Endothelial cell of umbilical vein (primary cell): ENCODE measurements around the gene NEK6. TPM values are rescaled to one million over a fixed set of nuclear protein-coding genes. Genes with fewer than 3 reads are reported as not detected.

Experiments
- BruUV-seq: library from RNA; stranded (reverse); fragments of 400-500 nt; replicated peaks from 2 replicates; lab custom pipeline; 2021; lab: Mats Ljungman, UMichigan
- CTCF ChIA-PET: fragments of 300-600, 350-600 bp; sonication (Branson Sonifier 250); formaldehyde crosslinking; loops from one replicate; lab custom pipeline; 2021; ENCODE audit warnings: antibody characterized with exemption, inconsistent platforms; lab: Charles Lee
- POLR2A ChIA-PET: fragments of 300-600, 350-600 bp; sonication (Branson Sonifier 250); formaldehyde crosslinking; loops from one replicate; lab custom pipeline; 2021; ENCODE audit warnings: antibody characterized with exemption, inconsistent platforms; lab: Charles Lee
- DNase-seq: peaks from one replicate; pipeline ENCODE4 v3.0.0-alpha.2; 2011; ENCODE audit warnings: low read depth, low spot score
- FAIRE-seq: peaks from 2 replicates; lab custom pipeline; 2011; peaks lifted over from hg19 to GRCh38; lab: Jason Lieb, UNC
- H2AFZ ChIP-seq: 2 replicates; pipeline ENCODE4 v1.6.0; 2012; ENCODE audit warnings: low read depth, low read length, control low read depth, inconsistent platforms
- H3K27ac ChIP-seq: 2 replicates; pipeline ENCODE4 v1.5.1; 2011; ENCODE audit warnings: low read depth, mild to moderate bottlenecking, control low read depth, low read length, moderate library complexity; ENCODE audit not compliant: insufficient read depth
- H3K27me3 ChIP-seq, 2 experiments: 2 replicates each; pipeline versions ENCODE4 v1.6.0 to v1.6.1; 2011; ENCODE audit warnings: low read length in 2 of 2, mixed read lengths in 1 of 2; ENCODE audit not compliant: control insufficient read depth in 2 of 2, insufficient read depth in 2 of 2
- H3K36me3 ChIP-seq, 2 experiments: 2 replicates in 1 of 2; 3 replicates in 1 of 2; pipeline ENCODE4 v1.5.1; 2011; ENCODE audit warnings: low read length in 2 of 2, mild to moderate bottlenecking in 1 of 2, moderate library complexity in 1 of 2; ENCODE audit not compliant: control insufficient read depth in 2 of 2, insufficient read depth in 2 of 2; ENCODE audit errors: extremely low read depth in 1 of 2
- H3K4me1 ChIP-seq: 3 replicates; pipeline ENCODE4 v1.5.1; 2011; ENCODE audit warnings: mild to moderate bottlenecking, low read length; ENCODE audit not compliant: control insufficient read depth, insufficient read depth; ENCODE audit errors: extremely low read depth
- H3K4me2 ChIP-seq: 2 replicates; pipeline ENCODE4 v1.6.1; 2011; ENCODE audit warnings: low read length, control low read depth, mixed read lengths; ENCODE audit not compliant: insufficient read depth
- H3K4me3 ChIP-seq, 3 experiments: fragments of 200-600 bp in 1 of 3; sonication (generic), shearing (Covaris generic) in 1 of 3; replicated peaks in 1 of 3; 2 replicates each; pipeline ENCODE4 v1.5.1; 2011 to 2016; ENCODE audit warnings: control low read depth in 3 of 3, low read length in 3 of 3, mild to moderate bottlenecking in 2 of 3, inconsistent platforms in 1 of 3, low read depth in 1 of 3, moderate library complexity in 1 of 3; ENCODE audit not compliant: insufficient read depth in 1 of 3
- H3K79me2 ChIP-seq: 2 replicates; pipeline ENCODE4 v1.6.0; 2012; ENCODE audit warnings: low read length, inconsistent platforms; ENCODE audit not compliant: control insufficient read depth, insufficient read depth
- H3K9ac ChIP-seq: replicated peaks from 2 replicates; pipeline ENCODE3; 2011; ENCODE audit warnings: low read length, control low read depth; ENCODE audit not compliant: insufficient read depth; ENCODE audit errors: extremely low read depth
- H3K9me1 ChIP-seq: replicated peaks from 3 replicates; pipeline ENCODE4 v1.6.0; 2011; ENCODE audit warnings: mild to moderate bottlenecking, low read length; ENCODE audit not compliant: control insufficient read depth, insufficient read depth; ENCODE audit errors: extremely low read depth
- H3K9me3 ChIP-seq: replicated peaks from 2 replicates; pipeline ENCODE4 v1.5.1; 2012; ENCODE audit warnings: low read length, inconsistent platforms; ENCODE audit not compliant: control insufficient read depth, insufficient read depth
- H4K20me1 ChIP-seq: replicated peaks from 2 replicates; pipeline ENCODE3; 2011; ENCODE audit warnings: mild to moderate bottlenecking, low read length; ENCODE audit not compliant: control insufficient read depth, insufficient read depth; ENCODE audit errors: extremely low read depth
- EZH2 ChIP-seq: IDR thresholded peaks from 2 replicates; pipeline ENCODE4 v1.6.1; 2012; ENCODE audit warnings: borderline replicate concordance, low read depth, mild to moderate bottlenecking, moderate library complexity, low read length, inconsistent platforms; ENCODE audit not compliant: severe bottlenecking
- FOS ChIP-seq: IDR thresholded peaks from 2 replicates; pipeline ENCODE4 v1.6.1; 2011; ENCODE audit warnings: mild to moderate bottlenecking, low read length, moderate library complexity, borderline replicate concordance; ENCODE audit not compliant: insufficient read depth
- GATA2 ChIP-seq: IDR thresholded peaks from 2 replicates; pipeline ENCODE4 v1.7.0; 2011; ENCODE audit warnings: low read depth, mild to moderate bottlenecking, moderate library complexity, mixed read lengths, low read length; ENCODE audit not compliant: insufficient read length, insufficient read depth
- JUN ChIP-seq: IDR thresholded peaks from 2 replicates; pipeline ENCODE4 v1.6.1; 2011; ENCODE audit warnings: borderline replicate concordance, low read depth; ENCODE audit not compliant: insufficient read length, insufficient read depth
- MYC ChIP-seq: IDR thresholded peaks from one replicate; pipeline ENCODE4 v1.6.1; 2011; ENCODE audit warnings: mild to moderate bottlenecking, low read depth, low read length
- POLR2A ChIP-seq: IDR thresholded peaks from 2 replicates; pipeline ENCODE4 v1.6.1; 2012; ENCODE audit warnings: low read depth, mild to moderate bottlenecking, control low read depth, low read length
- POLR2AphosphoS5 ChIP-seq: IDR thresholded peaks from 2 replicates; pipeline ENCODE4 v1.6.1; 2012; ENCODE audit warnings: low read depth, mild to moderate bottlenecking, control low read depth, low read length, moderate library complexity; ENCODE audit not compliant: insufficient read depth
- dilution Hi-C: fragments of 300-500 bp; cut with MboI; formaldehyde crosslinking; loops from one replicate; pipeline ENCODE4 v1.15.0; 2019; ENCODE audit warnings: low sequenced_read_pairs; ENCODE audit not compliant: extremely low pct_ligation_motif_present
- intact Hi-C: fragments of 100-400 bp; cut with micrococcal nuclease; formaldehyde crosslinking; loops from one replicate; pipeline ENCODE4 v1.10.0; 2022
- polyA plus RNA-seq, 4 experiments: library from polyadenylated mRNA; depleted of rRNA in 3 of 4; stranded (reverse) in 3 of 4; unstranded in 1 of 4; fragments of >200 nt; gene quantifications; 2 replicates each; pipeline versions ENCODE4 v1.2.1 to v1.2.3, GENCODE V29; 2011 to 2012; ENCODE audit warnings: missing spikeins in 1 of 4
- total RNA-seq: library from RNA; stranded (reverse); gene quantifications from 2 replicates; pipeline ENCODE4 v1.2.3, GENCODE V29; 2021
- TF ChIP-seq, protein P1 (sequence below), 2 donors: IDR thresholded peaks; 1 replicate in 1 of 2; 2 replicates in 1 of 2; pipeline ENCODE4 v1.5.1; 2011; ENCODE audit warnings: low read length in 2 of 2, mild to moderate bottlenecking in 2 of 2, moderate library complexity in 2 of 2, control low read depth in 1 of 2, inconsistent platforms in 1 of 2, low read depth in 1 of 2; ENCODE audit not compliant: insufficient read depth in 1 of 2; ENCODE audit errors: extremely low read depth in 1 of 2
- TF ChIP-seq, protein P2 (sequence below): IDR thresholded peaks from 2 replicates; pipeline ENCODE4 v1.6.1; 2011; ENCODE audit not compliant: insufficient read depth, insufficient read length

Gene NEK6
- total and polyA plus RNA-seq, 2 donors (not counting 3 experiments of a cell fraction or from before 2014, with no cell fraction given), result 64.3 to 67.1 TPM

DNA sequence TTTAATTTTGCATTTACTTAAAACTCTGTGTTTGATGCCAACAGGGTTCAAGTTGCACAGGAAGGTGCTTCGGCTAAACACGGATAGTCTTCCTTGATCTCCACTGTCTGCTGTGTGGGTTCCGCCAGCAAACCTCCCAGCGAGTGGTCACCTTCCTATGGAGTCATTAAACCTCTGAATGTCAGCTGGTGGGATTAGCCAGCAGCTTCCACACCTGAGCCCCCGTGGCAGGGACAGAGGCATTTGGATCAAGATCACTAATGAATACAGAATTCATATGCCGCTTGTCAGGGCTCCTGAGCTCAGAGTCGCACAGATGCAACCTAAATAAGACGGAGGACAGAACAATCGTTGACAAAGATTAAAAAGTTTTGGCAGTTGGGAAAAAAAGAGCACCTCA, 118.0 kb downstream of the NEK6 start:
- POLR2A ChIA-PET, result no interaction called here
- DNase-seq (no peak), FAIRE-seq (no peak)
- H4K20me1 ChIP-seq, result peaks cover 11% of the 10 kb centered on the region
- H3K4me1 ChIP-seq, result no peaks in the 10 kb centered on the region
- peaks cover 98% of the 10 kb centered on the region for H3K79me2 ChIP-seq
- CTCF ChIA-PET, result interaction anchor here (1.2 to 2.7 kb wide), 3 partner anchors 10 to 17 kb away, joined by 4 to 6 read pairs (median 4); no protein-coding TSS in a partner anchor
- no peak overlapping the region for H3K9ac ChIP-seq
- H3K36me3 ChIP-seq, result peaks cover 2 to 10% of the 10 kb centered on the region in 2 experiments
- TF ChIP-seq EZH2 (no peak), POLR2A (no peak), MYC (no peak), GATA2 (no peak), FOS (no peak), POLR2AphosphoS5 (no peak), JUN (no peak)
- TF ChIP-seq, protein P1, sequence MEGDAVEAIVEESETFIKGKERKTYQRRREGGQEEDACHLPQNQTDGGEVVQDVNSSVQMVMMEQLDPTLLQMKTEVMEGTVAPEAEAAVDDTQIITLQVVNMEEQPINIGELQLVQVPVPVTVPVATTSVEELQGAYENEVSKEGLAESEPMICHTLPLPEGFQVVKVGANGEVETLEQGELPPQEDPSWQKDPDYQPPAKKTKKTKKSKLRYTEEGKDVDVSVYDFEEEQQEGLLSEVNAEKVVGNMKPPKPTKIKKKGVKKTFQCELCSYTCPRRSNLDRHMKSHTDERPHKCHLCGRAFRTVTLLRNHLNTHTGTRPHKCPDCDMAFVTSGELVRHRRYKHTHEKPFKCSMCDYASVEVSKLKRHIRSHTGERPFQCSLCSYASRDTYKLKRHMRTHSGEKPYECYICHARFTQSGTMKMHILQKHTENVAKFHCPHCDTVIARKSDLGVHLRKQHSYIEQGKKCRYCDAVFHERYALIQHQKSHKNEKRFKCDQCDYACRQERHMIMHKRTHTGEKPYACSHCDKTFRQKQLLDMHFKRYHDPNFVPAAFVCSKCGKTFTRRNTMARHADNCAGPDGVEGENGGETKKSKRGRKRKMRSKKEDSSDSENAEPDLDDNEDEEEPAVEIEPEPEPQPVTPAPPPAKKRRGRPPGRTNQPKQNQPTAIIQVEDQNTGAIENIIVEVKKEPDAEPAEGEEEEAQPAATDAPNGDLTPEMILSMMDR (IDR thresholded peaks at IDR 0.05; ENCODE audit: extremely low read depth in 1 of 2, insufficient read depth in 1 of 2, low read depth in 1 of 2, low read length in 2 of 2), result no peak
- TF ChIP-seq, protein P2, sequence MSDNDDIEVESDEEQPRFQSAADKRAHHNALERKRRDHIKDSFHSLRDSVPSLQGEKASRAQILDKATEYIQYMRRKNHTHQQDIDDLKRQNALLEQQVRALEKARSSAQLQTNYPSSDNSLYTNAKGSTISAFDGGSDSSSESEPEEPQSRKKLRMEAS, result no peak
- no TSS peak for BruUV-seq
- dilution Hi-C loops, result no loop called here
- no peak overlapping the region for H2AFZ ChIP-seq
- H3K27me3 ChIP-seq, result no peaks in the 10 kb centered on the region
- H3K9me1 ChIP-seq, result peaks cover 2% of the 10 kb centered on the region
- H3K4me2 ChIP-seq, result no peak overlapping the region
- intact Hi-C loops, result no loop called here
- no peak overlapping the region for H3K27ac ChIP-seq
- no peak overlapping the region for H3K4me3 ChIP-seq
- no peaks in the 10 kb centered on the region for H3K9me3 ChIP-seq
